Measurements from ENCODE around the gene LRRC3. TPM values are rescaled to one million over a fixed set of nuclear protein-coding genes. Genes with fewer than 3 reads are reported as not detected.

Gene LRRC3
- polyA plus RNA-seq, 1 of the 3 experiments (the other 2 are of a cell fraction): 2.3 TPM

GRCh38 chr21:44485254-44485793, 30.0 kb downstream of the LRRC3 start:
- CTCF ChIA-PET: interaction anchor here (1.7 kb wide), 1 partner anchor 9 kb away, joined by 5 read pairs; no protein-coding TSS in a partner anchor
- TF ChIP-seq TAF1 (IDR thresholded peaks at IDR 0.05; ENCODE audit: borderline replicate concordance, low read depth, low read length) (peak; percentile 49; the same call in 1 of the 2 replicates), CHD2 (IDR thresholded peaks at IDR 0.05; ENCODE audit: low read length, partially characterized antibody) (peak; percentile 74), PBX3 (IDR thresholded peaks at IDR 0.05) (no peak), ZBTB33 (IDR thresholded peaks at IDR 0.05; ENCODE audit: borderline replicate concordance, low read depth) (no peak), USF1 (IDR thresholded peaks at IDR 0.05; ENCODE audit: borderline replicate concordance, low read depth) (no peak), CTCF (IDR thresholded peaks at IDR 0.05) (peak; percentile 58), NRF1 (IDR thresholded peaks at IDR 0.05; ENCODE audit: low read depth, low read length) (no peak), RAD21 (IDR thresholded peaks at IDR 0.05; ENCODE audit: low read length) (no peak), POLR2AphosphoS5 (IDR thresholded peaks at IDR 0.05; ENCODE audit: low read depth, low read length) (0 out of 2 replicates have a peak, but pooled peaks have one; percentile 39), JUND (IDR thresholded peaks at IDR 0.05) (no peak), TEAD4 (IDR thresholded peaks at IDR 0.05; ENCODE audit: borderline replicate concordance, insufficient read depth) (no peak), USF2 (IDR thresholded peaks at IDR 0.05; ENCODE audit: borderline replicate concordance, low read depth, low read length) (no peak), YY1 (IDR thresholded peaks at IDR 0.05; ENCODE audit: low read depth) (no peak), SMC3 (IDR thresholded peaks at IDR 0.05; ENCODE audit: low read depth, low read length) (no peak), RCOR1 (IDR thresholded peaks at IDR 0.05; ENCODE audit: low read length) (no peak), MAX (IDR thresholded peaks at IDR 0.05; ENCODE audit: low read depth) (0 out of 2 replicates have a peak, but pooled peaks have one; percentile 13), MXI1 (IDR thresholded peaks at IDR 0.05; ENCODE audit: low read depth, low read length) (peak; percentile 34; the same call in 1 of the 2 replicates)
- WGBS (ENCODE audit: low lambda C conversion rate): 22% methylated on average over 23 of the region's 25 CpGs

More at GRCh38 chr21:44485254-44485793, 30.0 kb downstream of the LRRC3 start:
- no peaks in the 10 kb centered on the region for H3K36me3 ChIP-seq (replicated peaks in 1 of 2; ENCODE audit: control insufficient read depth in 1 of 2, insufficient read depth in 2 of 2, low read length in 1 of 2)
- DNase-seq: peak; percentile 83
- H3K79me2 ChIP-seq (ENCODE audit: insufficient read depth): peaks cover 6% of the 10 kb centered on the region; the same call in 1 of the 2 replicates
- H3K9me2 ChIP-seq: no peaks in the 10 kb centered on the region
- no peaks in the 10 kb centered on the region for H3K9me3 ChIP-seq
- peak overlapping the region; percentile 40 to 71 for H3K27ac ChIP-seq (ENCODE audit: low read depth in 2 of 2, low read length in 1 of 2)
- peak overlapping the region; percentile 52 to 65 for H3K4me3 ChIP-seq (ENCODE audit: low read depth in 2 of 2, low read length in 1 of 2)
- no peaks in the 10 kb centered on the region for H3K4me1 ChIP-seq (ENCODE audit: control insufficient read depth in 1 of 2, insufficient read depth in 2 of 2, low read depth in 1 of 2, low read length in 1 of 2)
- peak overlapping the region; percentile 65 for H3K9ac ChIP-seq
- peaks cover 9% of the 10 kb centered on the region; the same call in 1 of the 2 replicates for H3K27me3 ChIP-seq (ENCODE audit: insufficient read depth)
- no peaks in the 10 kb centered on the region for H4K20me1 ChIP-seq (ENCODE audit: insufficient read depth)
- POLR2A ChIA-PET: no interaction called here
- H2AFZ ChIP-seq (ENCODE audit: low read depth): peak overlapping the region; percentile 81
- H3F3A ChIP-seq (replicated peaks; ENCODE audit: insufficient read depth): no peaks in the 10 kb centered on the region
- H3K4me2 ChIP-seq: peak overlapping the region; percentile 82

All from SK-N-SH (cell line).